PC-9 (cell line): ENCODE measurements around the gene MPIG6B.

Source experiments
- CTCF ChIP-seq: fragments of 200-600 bp; sonication (generic); conservative IDR thresholded peaks from 2 replicates; pipeline ENCODE4 v1.6.1; 2017; ENCODE audit warnings: mixed run types, antibody characterized with exemption, mild to moderate bottlenecking, moderate library complexity
- EZH2 ChIP-seq: fragments of 200-600 bp; sonication (generic); IDR thresholded peaks from 2 replicates; pipeline ENCODE4 v1.8.0; 2017; ENCODE audit warnings: antibody characterized with exemption, low read depth

- TF ChIP-seq CTCF = no peak
- no peak for TF ChIP-seq EZH2
Observed at GRCh38 chr6:31761343-31761742, 38.2 kb downstream of the MPIG6B start.
